Measurements from ENCODE around the gene VAV3.
A peak's percentile ranks its signal among the peaks of the same experiment; 100 is the strongest.

Gene VAV3

DNA sequence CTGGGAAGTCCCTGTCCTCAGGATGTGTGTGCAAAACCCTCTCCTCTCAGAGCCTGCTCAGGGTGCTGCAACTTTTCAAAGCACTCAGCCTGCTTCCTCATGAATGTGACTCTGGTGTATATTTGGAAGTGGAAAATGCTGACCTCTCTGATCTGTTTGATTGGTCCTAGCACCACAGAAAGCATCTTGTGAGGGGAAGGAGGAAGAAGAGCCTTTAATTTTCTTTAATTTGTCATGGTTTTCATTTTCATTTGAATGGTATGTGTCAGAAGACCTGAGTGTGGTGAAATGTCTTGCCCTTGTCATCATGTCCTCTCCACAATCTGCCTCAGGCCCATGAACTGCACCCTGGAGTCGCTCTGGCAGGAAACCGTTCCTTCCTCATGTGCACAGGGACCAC is 440.7 kb downstream of the VAV3 start:
- H3K4me3 ChIP-seq (ENCODE audit: low read length): no peak overlapping the region
- H3K4me2 ChIP-seq (ENCODE audit: low read length): 0 out of 2 replicates have a peak overlapping the region, but pooled peaks have one; percentile 6
- peaks cover 6% of the 10 kb centered on the region; the same call in 1 of the 2 replicates for H3F3A ChIP-seq (ENCODE audit: control insufficient read depth, insufficient read depth)
- H4K20me1 ChIP-seq (ENCODE audit: control insufficient read depth, insufficient read depth, low read depth, low read length): no peaks in the 10 kb centered on the region
- no peaks in the 10 kb centered on the region for H3K9me3 ChIP-seq (ENCODE audit: control insufficient read depth, insufficient read depth, low read length)
- TF ChIP-seq, protein P1, sequence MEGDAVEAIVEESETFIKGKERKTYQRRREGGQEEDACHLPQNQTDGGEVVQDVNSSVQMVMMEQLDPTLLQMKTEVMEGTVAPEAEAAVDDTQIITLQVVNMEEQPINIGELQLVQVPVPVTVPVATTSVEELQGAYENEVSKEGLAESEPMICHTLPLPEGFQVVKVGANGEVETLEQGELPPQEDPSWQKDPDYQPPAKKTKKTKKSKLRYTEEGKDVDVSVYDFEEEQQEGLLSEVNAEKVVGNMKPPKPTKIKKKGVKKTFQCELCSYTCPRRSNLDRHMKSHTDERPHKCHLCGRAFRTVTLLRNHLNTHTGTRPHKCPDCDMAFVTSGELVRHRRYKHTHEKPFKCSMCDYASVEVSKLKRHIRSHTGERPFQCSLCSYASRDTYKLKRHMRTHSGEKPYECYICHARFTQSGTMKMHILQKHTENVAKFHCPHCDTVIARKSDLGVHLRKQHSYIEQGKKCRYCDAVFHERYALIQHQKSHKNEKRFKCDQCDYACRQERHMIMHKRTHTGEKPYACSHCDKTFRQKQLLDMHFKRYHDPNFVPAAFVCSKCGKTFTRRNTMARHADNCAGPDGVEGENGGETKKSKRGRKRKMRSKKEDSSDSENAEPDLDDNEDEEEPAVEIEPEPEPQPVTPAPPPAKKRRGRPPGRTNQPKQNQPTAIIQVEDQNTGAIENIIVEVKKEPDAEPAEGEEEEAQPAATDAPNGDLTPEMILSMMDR (IDR thresholded peaks at IDR 0.05; ENCODE audit: low read depth, low read length, poor library complexity, severe bottlenecking): no peak
- no peak for TF ChIP-seq EZH2phosphoT487 (IDR thresholded peaks at IDR 0.05; ENCODE audit: borderline replicate concordance, low read length)
- no peaks in the 10 kb centered on the region for H3K27me3 ChIP-seq (ENCODE audit: control insufficient read depth, low read length)
- H3K9me2 ChIP-seq (replicated peaks; ENCODE audit: control insufficient read depth, low read length): no peaks in the 10 kb centered on the region
- no peaks in the 10 kb centered on the region; the same call in 1 of the 2 replicates for H3K36me3 ChIP-seq (ENCODE audit: control insufficient read depth, low read length)
- H3K4me1 ChIP-seq (ENCODE audit: control insufficient read depth, low read length): peaks cover 70% of the 10 kb centered on the region
- no peaks in the 10 kb centered on the region for H3K79me2 ChIP-seq (ENCODE audit: control insufficient read depth, low read length)
- H3K27ac ChIP-seq (ENCODE audit: low read depth, low read length): no peak overlapping the region

DNA sequence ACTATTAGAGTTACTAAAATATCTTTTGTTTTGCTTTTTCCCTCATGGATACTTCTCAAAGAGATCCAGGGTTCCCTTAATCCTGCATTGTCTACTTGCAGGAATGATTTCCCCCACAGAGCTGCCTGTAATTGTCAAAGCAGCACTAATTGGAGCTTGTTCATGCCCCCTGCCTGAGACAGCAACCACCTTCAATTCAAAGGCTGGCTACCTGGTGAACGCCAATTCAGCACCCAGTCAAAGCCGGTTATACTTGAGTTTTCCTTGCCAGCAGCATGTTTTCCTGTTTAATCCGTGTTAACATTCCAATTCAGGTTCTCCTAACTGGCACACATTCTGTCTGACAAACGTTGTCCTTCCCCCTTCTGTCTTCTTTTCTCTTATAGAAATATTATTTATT is 441.2 kb downstream of the VAV3 start:
- Histone ChIP-seq H3K27me3 (ENCODE audit: control insufficient read depth, low read length) (no peaks in the 10 kb centered on the region), H3K9me3 (ENCODE audit: control insufficient read depth, insufficient read depth, low read length) (no peaks in the 10 kb centered on the region), H3K4me1 (ENCODE audit: control insufficient read depth, low read length) (peaks cover 64% of the 10 kb centered on the region), H3K4me2 (ENCODE audit: low read length) (no peak overlapping the region), H3K4me3 (ENCODE audit: low read length) (no peak overlapping the region), H3K36me3 (ENCODE audit: control insufficient read depth, low read length) (no peaks in the 10 kb centered on the region; the same call in 1 of the 2 replicates), H3K9me2 (replicated peaks; ENCODE audit: control insufficient read depth, low read length) (no peaks in the 10 kb centered on the region), H3K27ac (ENCODE audit: low read depth, low read length) (no peak overlapping the region), H4K20me1 (ENCODE audit: control insufficient read depth, insufficient read depth, low read depth, low read length) (no peaks in the 10 kb centered on the region), H3K79me2 (ENCODE audit: control insufficient read depth, low read length) (no peaks in the 10 kb centered on the region), H3F3A (ENCODE audit: control insufficient read depth, insufficient read depth) (peaks cover 6% of the 10 kb centered on the region; the same call in 1 of the 2 replicates)
- no peak for TF ChIP-seq EZH2phosphoT487 (IDR thresholded peaks at IDR 0.05; ENCODE audit: borderline replicate concordance, low read length)
- TF ChIP-seq, protein P1 (IDR thresholded peaks at IDR 0.05; ENCODE audit: low read depth, low read length, poor library complexity, severe bottlenecking): no peak

DNA sequence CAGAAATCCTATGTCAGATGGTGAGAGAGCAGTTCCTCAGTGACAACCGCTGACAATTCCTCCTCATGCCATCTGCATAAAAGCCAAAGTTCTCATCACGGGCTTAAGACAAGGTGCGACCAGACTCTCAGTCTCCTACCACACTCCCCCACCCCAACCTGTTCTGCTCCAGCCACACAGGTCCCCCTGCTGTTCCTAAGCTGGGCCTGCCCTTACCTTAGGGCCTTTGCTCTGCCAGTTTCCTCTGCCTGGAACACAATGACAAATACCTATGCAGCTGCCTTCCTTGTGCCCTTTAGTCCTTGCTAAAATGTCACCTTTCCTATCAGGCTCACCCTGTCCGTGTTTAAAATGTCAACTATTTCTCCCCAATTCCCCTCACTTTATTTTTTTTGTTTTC is 441.9 kb downstream of the VAV3 start:
- Histone ChIP-seq H3K27me3 (ENCODE audit: control insufficient read depth, low read length) (no peaks in the 10 kb centered on the region), H3F3A (ENCODE audit: control insufficient read depth, insufficient read depth) (peaks cover 6% of the 10 kb centered on the region; the same call in 1 of the 2 replicates), H3K9me2 (replicated peaks; ENCODE audit: control insufficient read depth, low read length) (no peaks in the 10 kb centered on the region), H3K4me2 (ENCODE audit: low read length) (no peak overlapping the region), H3K79me2 (ENCODE audit: control insufficient read depth, low read length) (no peaks in the 10 kb centered on the region), H3K4me1 (ENCODE audit: control insufficient read depth, low read length) (peaks cover 58% of the 10 kb centered on the region), H3K4me3 (ENCODE audit: low read length) (no peak overlapping the region), H3K36me3 (ENCODE audit: control insufficient read depth, low read length) (no peaks in the 10 kb centered on the region; the same call in 1 of the 2 replicates), H3K27ac (ENCODE audit: low read depth, low read length) (peak overlapping the region; percentile 63; the same call in 1 of the 2 replicates), H4K20me1 (ENCODE audit: control insufficient read depth, insufficient read depth, low read depth, low read length) (no peaks in the 10 kb centered on the region), H3K9me3 (ENCODE audit: control insufficient read depth, insufficient read depth, low read length) (no peaks in the 10 kb centered on the region)
- TF ChIP-seq, protein P1 (IDR thresholded peaks at IDR 0.05; ENCODE audit: low read depth, low read length, poor library complexity, severe bottlenecking): peak; percentile 16
- TF ChIP-seq EZH2phosphoT487 (IDR thresholded peaks at IDR 0.05; ENCODE audit: borderline replicate concordance, low read length): no peak
